Endometrium (tissue), 2 donors: ENCODE measurements around the gene SMU1.
"Not testable (repeated sequence)": the region's sequence is repeated elsewhere in the genome, so short reads cannot be mapped to it uniquely, and the experiment has no call there.

Experiments used
- FAIRE-seq: peaks from 2 replicates; lab custom pipeline; 2012; peaks lifted over from hg19 to GRCh38; lab: Jason Lieb, UNC
- donor health status: control.
- donor health status: control.

Gene SMU1

DNA sequence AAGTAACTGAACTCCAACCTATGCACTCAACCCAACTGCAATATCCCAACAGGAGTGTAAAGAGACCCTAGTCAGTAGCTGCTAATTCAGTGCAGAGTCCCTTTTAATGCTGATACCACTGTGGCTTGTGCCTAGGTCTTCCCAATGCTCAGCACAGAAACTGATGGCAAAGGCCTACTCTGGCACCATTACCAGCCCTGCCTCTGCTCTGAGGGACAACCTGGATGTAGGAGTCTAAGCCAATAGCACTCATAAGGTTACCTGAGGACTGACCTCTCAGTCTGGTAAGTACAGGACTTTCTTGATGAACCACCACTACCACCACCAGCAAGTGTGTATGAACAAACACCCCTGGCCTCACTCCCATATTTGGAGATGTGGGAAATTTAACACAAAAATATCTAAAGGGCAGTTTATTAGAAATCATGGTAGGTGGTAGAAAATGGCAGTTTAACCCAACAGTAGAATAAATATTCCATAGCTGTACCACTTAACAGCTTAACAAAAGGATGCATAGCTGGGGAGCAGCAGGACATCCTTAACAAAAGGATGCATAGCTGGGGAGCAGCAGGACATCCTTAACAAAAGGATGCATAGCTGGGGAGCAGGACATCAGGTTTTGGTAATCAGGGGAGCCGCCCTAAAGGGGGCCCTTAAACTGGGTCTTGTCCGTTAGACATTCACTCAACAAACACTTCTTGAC, 62.4 kb downstream of the SMU1 start:
- FAIRE-seq: no peak

DNA sequence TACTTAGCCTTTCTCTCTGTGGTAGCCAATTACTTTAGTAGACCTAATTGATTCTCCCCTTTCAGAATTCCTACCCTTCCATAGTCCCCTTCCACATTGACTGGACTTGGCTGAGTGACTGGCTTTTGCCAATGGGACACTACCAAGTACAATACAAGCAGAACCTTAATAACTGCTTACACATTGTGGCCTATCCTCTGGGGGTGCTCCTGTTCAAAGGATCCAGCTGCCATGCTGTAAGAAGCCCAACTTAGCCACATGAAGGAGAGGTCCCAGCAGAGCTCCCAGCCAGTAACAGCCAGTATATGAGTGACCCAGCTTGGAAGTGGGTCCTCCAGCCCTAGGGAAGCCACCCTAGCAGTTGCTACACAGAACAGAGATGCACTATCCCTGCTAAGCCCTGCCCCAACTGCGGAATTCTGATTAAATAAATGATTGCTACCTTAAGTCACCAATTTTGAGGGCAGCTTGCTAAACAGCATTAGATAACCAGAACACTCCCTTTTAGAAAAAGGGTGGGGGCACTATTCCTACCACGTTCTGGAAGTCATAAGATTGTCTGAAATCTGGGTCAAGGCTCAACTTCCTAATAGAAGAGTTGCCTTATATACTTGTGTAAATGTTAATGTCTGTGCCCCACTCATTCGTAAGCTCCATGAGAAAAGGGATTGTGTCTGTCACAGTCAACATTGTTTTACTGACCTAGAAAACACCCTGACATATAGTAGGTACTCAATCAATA, 64.0 kb downstream of the SMU1 start:
- no peak for FAIRE-seq

DNA sequence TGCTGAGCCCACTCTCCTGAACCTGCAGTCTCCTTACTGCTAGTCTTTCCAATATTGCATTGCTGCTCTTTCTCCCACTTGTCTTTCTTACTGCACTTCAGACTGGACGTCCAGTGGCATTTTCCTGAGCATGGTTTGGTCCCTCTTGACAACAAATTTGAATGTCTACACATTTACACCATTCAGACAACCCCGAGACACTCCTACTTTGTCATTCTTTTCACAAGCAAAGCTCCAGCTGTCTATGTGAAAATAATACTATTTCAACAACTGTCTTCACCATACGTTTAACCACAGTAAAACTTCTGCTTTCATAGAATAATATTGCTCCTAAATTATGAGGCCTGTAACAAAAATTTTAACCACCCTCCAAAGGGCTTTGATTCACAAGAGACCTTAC, 64.6 kb downstream of the SMU1 start:
- FAIRE-seq: no peak

DNA sequence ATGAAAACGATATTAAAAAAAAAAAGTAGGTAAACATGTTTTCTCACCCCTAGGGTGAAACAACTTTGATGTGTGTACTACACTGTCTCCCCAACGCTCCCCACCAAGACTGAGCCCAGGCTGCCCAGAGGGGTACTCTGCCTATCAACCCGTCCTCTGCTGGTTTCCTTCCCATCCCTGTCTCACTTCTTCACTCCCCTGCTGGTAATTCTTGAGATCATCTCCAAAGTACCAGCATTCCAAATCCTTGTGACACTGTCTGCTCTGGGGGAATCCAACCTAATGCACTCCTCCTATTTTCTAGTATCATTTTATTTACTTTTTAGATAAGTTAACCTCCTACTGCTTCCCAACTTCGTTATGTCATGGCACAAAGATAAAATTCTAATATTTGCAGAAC, 68.7 kb downstream of the SMU1 start:
- no peak for FAIRE-seq

DNA sequence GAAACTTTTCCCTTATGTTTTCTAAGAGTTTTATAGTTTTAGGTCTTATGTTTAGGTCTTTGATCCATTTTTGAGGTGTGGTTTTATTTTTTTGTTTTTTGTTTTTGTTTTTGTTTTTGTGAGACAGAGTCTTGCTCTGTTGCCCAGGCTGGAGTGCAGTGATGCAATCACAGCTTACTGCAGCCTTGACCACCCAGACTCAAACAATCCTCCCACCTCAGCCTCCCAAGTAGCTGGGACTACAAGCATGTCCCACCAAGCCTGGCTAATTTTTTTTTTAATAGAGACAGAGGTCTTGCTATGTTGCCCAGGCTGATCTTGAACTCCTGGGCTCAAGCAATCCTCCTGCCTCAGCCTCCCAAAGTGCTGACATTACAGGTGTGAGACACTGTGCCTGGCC, 71.1 kb downstream of the SMU1 start:
- FAIRE-seq: not testable (repeated sequence)

DNA sequence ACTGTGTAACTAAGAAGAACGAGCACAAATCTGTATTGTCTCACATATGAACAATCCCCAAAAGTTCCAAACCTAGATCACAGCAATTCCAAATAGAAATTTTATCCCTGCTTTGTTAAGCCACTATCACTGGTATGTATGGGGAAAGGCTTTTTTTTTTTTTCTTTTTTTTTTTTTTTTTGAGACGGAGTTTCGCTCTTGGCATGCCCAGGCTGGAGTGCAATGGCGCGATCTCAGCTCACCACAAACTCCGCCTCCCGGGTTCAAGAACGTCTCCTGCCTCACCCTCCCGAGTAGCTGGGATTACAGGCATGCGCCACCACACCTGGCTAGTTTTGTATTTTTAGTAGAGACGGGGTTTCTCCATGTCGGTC, 75.8 kb downstream of the SMU1 start:
- not testable (repeated sequence) for FAIRE-seq

DNA sequence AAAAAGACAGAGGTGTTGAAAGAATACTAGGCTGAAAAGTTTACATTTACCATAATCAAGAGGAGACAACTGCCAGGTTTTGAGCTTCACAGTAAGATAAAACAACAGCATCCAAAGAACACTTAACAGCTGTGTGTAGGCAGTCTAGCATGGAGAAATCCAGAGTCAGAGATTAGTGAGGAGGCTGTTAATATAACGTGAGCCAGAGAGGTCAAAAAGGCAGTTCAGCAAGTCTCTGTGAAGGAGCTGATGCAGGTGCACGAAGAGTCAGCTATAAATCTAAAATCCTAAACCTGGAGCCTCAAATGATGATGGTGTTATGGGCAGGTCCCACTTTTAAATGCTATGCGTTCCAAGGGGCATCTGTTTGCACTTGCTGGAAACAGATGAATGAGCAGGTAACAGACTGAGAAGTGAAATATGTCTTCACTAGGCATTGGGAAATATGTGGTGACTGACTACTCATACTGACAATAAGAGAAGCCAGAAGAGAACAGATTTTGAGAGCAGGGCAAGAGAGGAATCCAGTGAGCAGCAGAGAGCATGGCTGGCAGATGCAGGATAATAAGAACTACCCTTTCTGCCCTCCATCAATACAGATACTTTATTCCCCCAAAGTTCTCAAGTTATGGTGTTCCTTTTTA, 83.8 kb downstream of the SMU1 start:
- no peak for FAIRE-seq

DNA sequence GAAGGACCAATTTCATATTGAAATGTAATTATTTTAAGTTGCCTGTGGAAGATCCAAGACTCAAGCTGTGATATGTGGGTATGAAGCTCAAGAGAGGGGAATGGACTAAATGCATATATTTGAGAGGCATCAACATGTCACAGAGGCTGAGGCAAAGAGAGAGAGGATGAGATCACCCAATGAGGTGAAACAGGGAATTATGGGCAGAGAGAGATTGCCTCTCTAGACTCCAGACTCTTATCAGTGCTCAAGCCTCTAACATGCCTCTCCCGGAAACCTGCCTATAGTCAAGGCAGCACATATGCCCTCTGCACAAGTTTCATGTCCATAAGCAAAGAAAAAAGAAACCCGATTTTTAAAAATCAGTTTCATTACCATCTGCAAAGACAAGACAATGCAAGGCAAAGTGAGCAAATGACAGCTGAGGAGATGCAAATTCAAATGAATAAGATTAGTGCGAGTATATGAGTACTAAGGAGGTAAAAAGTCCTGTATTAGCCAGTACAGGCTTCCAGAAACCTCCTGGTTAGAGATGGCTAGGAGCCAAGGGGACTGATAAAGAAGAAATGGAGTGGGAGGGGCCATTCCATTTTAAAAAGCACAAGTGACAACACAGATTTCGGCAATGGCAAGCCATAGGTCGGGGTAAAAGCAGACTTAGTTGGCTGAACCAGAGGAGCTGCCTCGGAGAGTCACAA, 84.4 kb downstream of the SMU1 start:
- no peak for FAIRE-seq
